Measurements from ENCODE around the gene R3HDM2. TPM values are rescaled to one million over a fixed set of nuclear protein-coding genes. Genes with fewer than 3 reads are reported as not detected.

The R3HDM2 gene
- total and polyA plus RNA-seq, 2 of the 13 experiments (the other 11 are each of a cell fraction or from before 2014, with no cell fraction given), result 11.1 to 23.5 TPM

GRCh38 chr12:57229634-57230380, 201.0 kb downstream of the R3HDM2 start, which contains the start of gene SHMT2 (continued):
- no peak for TF ChIP-seq MLXIP (CRISPR knock-in tag; IDR thresholded peaks at IDR 0.05; ENCODE audit: borderline replicate concordance)
- TF ChIP-seq ETS1 (CRISPR knock-in tag; IDR thresholded peaks at IDR 0.05), result no peak
- no peak for TF ChIP-seq PRMT3 (CRISPR knock-in tag; IDR thresholded peaks at IDR 0.05; ENCODE audit: borderline replicate concordance, low read depth)
- no peak for TF ChIP-seq SIX1 (CRISPR knock-in tag; IDR thresholded peaks at IDR 0.05; ENCODE audit: borderline replicate concordance)

- Histone ChIP-seq H3K27me3 (ENCODE audit: control insufficient read depth in 1 of 2, insufficient read depth in 2 of 2, low read length in 2 of 2) (peaks cover 2 to 26% of the 10 kb centered on the region in 2 experiments; a peak in 4 of 5 replicates), H3K4me1 (ENCODE audit: insufficient read depth, low read length) (peaks cover 81% of the 10 kb centered on the region), H3K4me2 (ENCODE audit: low read depth, low read length) (peak overlapping the region; percentile 97), H4K20me1 (ENCODE audit: insufficient read depth, low read length) (peaks cover 9% of the 10 kb centered on the region; the same call in 1 of the 2 replicates), H3K36me3 (replicated peaks in 1 of 2; ENCODE audit: control insufficient read depth in 1 of 2, insufficient read depth in 2 of 2, low read length in 2 of 2) (peaks cover 20 to 30% of the 10 kb centered on the region in 2 experiments), H2AFZ (ENCODE audit: low read length) (peak overlapping the region; percentile 51), H3K9ac (ENCODE audit: insufficient read depth, low read depth, low read length) (peak overlapping the region; percentile 95), H3K27ac (ENCODE audit: extremely low read length, insufficient read depth, low read length) (peak overlapping the region; percentile 95), H3K4me3 (replicated peaks in 1 of 3; ENCODE audit: insufficient read depth in 1 of 3, low read depth in 2 of 3, low read length in 3 of 3) (peak overlapping the region; percentile 71 to 82 (median 75)), H3K79me2 (ENCODE audit: insufficient read depth, low read length) (peaks cover 33% of the 10 kb centered on the region), H3K9me3 (ENCODE audit: low read length) (no peaks in the 10 kb centered on the region)
- 2% methylated on average over 9 of the region's 9 CpGs for WGBS (ENCODE audit: low lambda C conversion rate)
- TSS peak; percentile 91 for BruUV-seq (replicated peaks)
- DNase-seq (ENCODE audit: low spot score), result no peak
- intact Hi-C loops (cut with micrococcal nuclease; ENCODE audit: unreplicated experiment) (loop anchor here (1.0 kb wide), 1 partner anchor 99 kb away; no protein-coding TSS in a partner anchor), in situ Hi-C loops (cut with HindIII; ENCODE audit: extremely low pct_ligation_motif_present, low pct_unique_long_range_greater_than_20kb) (no loop called here)
- ChIA-PET POLR2A (interaction anchor here (0.8 to 3.2 kb wide), 19 partner anchors 7 to 291 kb away, joined by 3 to 116 read pairs (median 8); partner anchors contain the start of genes DDIT3, INHBE, LRP1 and NEMP1), CTCF (ENCODE audit: low intra/inter-chr PET ratio, low total read pairs) (interaction anchor here (8.7 kb wide), 1 partner anchor 10 kb away, joined by 87 read pairs; a partner anchor contains a TSS)
- FAIRE-seq, result peak; percentile 28
- no peak for ATAC-seq
- TF ChIP-seq TBL1XR1 (IDR thresholded peaks at IDR 0.05; ENCODE audit: borderline replicate concordance, low read length, partially characterized antibody) (no peak), ZNF605 (CRISPR knock-in tag; IDR thresholded peaks at IDR 0.05) (peak; percentile 11; the same call in 1 of the 2 replicates), ZNF841 (CRISPR knock-in tag; IDR thresholded peaks at IDR 0.05; ENCODE audit: borderline replicate concordance) (no peak), FOXO1 (CRISPR knock-in tag; IDR thresholded peaks at IDR 0.05) (no peak), KAT8 (CRISPR knock-in tag; IDR thresholded peaks at IDR 0.05) (no peak), AFF4 (CRISPR knock-in tag; IDR thresholded peaks at IDR 0.05) (no peak), ZNF784 (CRISPR knock-in tag; IDR thresholded peaks at IDR 0.05; ENCODE audit: borderline replicate concordance) (no peak)
Observed at GRCh38 chr12:57229046-57229633, 201.7 kb downstream of the R3HDM2 start.
